Loucy (cell line): ENCODE data around the gene SBF2.

Experiments
- CTCF ChIP-seq: fragments of 200-600 bp; sonication (generic); conservative IDR thresholded peaks from 2 replicates; pipeline ENCODE4 v1.5.1; 2014; ENCODE audit warnings: mild to moderate bottlenecking, antibody characterized with exemption, low read length
- EZH2phosphoT487 ChIP-seq: fragments of 200-600 bp; IDR thresholded peaks from 2 replicates; pipeline ENCODE4 v1.6.1; 2018; ENCODE audit warnings: antibody characterized with exemption, mild to moderate bottlenecking, moderate library complexity, borderline replicate concordance

DNA sequence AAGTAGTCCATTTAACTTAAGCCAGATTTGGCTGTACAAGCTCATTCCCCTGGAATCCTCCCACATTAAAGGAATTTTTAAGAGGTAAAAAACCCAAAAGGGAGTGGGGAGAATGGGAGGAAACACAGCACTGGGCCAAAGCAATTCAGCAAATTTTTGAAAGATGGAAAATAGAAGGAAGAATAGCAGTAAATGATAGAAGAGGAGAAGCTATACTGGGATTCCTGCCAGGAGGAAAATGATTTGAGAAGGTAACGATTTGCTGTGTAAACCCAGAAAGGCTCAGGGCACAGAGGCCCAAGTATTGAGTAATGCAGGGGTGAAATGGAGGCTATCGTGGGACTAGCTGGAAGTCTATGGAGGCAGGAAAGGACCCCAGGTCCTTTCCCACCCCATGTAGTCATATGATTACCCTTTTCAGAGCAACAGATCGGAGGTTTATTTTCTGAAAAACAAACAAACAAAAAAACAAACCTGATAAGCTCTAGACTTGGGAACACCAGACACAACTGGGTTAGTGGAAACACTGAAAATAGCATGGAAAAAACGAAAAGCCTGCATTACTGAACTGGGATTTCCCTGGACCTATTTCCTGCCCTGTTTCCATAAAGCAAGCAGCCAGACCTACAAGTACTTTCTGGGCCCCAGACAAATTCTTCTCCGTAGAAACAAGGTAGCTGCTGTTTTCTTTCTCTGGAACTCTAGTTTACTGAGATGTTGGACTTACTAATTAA is 490.2 kb downstream of the SBF2 start:
- TF ChIP-seq CTCF (no peak), EZH2phosphoT487 (no peak)
